ENCODE data around the gene IGDCC3.

The IGDCC3 gene

DNA sequence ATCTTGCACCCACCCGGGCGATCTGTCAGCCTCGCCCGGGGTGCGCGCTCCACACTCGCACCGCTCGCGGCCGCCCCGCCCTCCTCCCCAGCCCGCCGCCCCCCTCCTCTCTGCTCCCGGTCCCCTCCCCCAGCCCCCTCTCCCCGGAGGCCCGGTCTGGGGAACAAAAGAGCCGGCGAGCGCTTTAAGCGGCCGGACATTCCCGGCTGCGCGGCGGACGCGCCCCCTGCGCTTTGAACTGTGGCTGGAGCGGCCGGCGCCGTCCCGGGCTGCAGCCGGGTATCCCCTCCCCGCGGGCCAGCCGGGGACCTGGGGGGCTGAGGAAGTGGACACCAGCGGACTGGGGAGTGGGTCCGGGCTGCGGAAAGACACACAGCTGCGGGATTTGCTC is at the start of gene IGDCC3:
Gene IGDCC3 (minus strand): TSS at position 27 of the 391 bp plus-strand sequence. CDS start 214 bp downstream, outside the sequence.
- no peak for DNase-seq

DNA sequence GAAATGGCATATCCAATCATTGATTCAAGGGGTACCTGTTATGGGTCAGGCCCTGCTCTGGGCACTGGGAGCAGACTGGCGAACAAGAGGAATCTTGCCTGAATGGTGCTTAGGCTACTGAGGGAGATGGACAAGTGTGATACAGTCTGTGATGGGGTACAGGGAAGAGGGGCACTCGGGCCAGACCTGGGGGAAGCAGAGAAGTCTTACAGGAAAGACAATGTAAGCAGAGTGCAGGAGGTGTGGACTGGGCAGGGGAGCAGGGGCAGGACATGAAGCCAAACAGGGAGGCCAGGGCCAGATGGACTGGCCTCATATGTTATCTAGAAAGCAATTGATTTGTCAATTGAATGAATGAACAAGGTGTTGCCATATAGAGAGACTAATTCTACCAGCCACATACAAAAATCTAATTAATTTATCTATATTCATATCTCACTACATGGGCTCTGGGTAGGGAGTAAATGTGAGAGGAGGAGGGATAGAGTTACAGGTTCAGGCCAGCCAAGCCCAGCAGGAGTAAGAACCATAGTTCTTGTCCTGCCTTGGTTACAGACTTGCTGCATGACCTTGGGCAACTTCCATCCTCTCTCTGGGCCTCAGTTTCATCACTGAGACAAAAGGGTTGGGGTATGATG is 48.5 kb upstream of the IGDCC3 start:
- no peak for DNase-seq

- no peak for DNase-seq
Measured at GRCh38 chr15:65424683-65425082, 46.9 kb upstream of the IGDCC3 start.

GRCh38 chr15:65423976-65424679 is 46.3 kb upstream of the IGDCC3 start:
- DNase-seq: no peak

DNA sequence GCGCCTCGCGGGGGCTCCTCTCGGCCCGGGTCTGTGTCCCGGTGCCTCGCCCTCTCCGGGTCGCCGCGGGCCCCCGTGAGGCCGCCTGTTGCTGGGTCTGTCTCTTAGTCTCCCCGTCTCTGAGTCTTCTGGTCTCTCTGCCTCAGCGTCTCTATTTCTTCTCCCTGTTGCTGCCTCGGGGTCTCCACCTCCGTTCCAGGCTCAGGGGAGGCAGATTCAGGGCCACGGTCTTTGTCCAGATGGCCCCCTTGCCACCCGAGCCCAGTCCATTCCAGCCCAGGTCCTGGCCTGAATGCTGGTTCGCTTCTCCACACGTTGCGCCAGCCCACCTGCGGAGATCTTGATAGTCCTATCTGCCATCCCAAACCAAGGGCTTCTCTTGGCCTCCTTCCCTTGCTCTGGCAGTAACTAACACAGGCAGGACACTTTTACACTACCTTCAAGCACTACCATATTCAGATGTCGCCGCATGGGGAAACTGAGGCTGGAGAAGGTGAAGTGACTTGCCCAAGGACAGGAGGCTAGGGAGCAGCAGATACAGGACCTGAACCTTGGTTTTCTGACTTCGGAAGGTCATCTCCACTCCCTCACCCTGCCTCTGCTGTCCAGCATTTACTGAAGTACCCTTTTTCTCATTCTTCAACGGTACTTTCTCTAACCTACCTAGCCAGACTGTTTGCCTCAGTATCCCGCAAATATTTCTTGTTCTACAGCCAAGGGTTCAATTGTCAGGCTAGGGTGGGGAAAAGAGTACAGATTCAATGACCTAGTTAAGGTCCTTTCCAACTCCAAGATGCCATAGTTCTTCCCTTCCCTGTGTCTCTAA is 45.6 kb upstream of the IGDCC3 start:
- no peak for DNase-seq

DNA sequence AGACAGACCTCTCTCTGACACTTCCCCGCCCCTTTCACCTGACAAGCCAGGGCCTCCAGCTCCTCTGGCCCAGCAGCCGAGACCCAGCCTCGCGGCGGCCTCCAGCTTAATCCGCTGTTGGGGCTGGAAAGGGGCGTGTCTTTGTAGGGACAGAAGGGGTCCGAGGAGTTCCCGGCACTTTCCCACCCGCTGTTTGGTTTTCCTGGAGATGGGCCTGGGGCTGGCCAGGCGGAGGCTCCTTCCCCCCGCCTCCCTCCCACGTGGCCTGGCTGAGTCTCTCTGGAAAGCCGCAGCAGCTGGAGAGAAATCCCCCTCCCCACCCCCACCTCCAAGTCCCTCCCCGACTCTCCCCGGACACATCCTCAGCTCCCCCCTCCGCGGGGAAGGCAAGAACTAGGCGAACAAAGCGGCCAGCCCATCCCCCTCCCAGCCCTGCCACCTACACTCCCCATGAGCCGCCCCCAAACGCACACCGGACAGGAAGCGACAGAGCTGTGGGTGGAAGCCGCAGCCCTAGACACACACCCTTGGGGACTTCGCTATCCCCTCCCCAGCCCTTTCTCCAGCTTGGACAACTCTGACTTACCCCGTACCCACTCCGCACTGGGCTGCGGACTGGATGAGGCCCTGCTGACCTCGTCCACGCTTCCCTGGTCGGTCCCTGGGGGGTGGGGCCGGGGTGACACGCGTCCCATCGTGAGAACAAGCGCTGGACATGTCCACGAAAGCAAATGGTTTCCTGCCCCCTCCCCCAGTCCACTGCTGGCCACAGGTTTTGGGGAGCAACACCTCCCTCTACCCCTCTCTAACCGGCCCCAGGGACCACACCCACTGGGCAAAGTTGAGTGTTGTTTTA is 43.8 kb upstream of the IGDCC3 start:
- DNase-seq: no peak

DNA sequence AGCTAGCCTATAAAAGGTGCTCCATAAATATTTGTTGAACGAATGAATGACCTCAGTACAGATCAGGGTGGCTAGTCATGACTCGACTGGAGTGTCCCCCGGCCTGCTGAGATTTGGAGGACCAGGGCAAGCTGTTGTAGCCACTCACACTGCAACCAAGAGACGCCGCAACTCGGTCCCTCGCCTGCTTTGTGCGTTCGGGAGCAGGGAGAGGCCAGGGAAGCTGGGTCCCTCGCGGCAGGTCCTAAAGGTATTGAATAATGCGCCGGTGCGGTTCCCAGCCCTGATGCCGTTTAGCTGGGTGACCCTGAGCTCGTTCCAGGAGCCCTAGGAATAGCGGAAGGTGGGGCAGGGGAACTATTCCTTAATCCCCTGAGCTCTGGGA is 43.2 kb upstream of the IGDCC3 start:
- no peak for DNase-seq

GRCh38 chr15:65418596-65418995 is 40.8 kb upstream of the IGDCC3 start:
- DNase-seq: no peak

DNA sequence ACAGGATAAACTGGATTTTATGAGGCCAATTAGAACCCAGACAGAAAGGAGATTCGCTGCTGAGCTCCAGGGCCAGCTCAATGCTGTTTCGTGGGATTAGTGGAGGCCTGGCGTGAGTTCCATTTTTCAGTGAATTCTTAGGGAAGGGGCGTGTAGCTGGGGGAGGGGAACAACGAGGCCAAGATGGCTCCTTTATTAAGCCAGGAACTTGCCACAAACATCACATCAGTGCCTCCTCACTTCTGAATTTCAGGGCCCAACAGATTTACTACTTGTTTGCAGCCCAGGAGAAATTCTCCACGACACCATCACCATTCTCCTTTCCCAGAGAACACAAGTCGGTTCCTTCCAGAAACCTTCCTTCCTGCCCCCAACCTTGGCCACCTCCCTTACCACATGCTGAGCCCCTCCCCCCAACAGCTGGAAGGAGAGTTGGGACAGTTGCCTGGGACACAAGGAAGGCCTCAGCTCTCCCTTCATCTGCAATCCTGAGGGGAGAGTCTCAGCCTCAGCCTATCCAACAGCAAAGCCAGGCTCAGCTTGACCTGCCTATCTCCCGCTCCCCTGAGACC is 39.1 kb upstream of the IGDCC3 start:
- no peak for DNase-seq

DNA sequence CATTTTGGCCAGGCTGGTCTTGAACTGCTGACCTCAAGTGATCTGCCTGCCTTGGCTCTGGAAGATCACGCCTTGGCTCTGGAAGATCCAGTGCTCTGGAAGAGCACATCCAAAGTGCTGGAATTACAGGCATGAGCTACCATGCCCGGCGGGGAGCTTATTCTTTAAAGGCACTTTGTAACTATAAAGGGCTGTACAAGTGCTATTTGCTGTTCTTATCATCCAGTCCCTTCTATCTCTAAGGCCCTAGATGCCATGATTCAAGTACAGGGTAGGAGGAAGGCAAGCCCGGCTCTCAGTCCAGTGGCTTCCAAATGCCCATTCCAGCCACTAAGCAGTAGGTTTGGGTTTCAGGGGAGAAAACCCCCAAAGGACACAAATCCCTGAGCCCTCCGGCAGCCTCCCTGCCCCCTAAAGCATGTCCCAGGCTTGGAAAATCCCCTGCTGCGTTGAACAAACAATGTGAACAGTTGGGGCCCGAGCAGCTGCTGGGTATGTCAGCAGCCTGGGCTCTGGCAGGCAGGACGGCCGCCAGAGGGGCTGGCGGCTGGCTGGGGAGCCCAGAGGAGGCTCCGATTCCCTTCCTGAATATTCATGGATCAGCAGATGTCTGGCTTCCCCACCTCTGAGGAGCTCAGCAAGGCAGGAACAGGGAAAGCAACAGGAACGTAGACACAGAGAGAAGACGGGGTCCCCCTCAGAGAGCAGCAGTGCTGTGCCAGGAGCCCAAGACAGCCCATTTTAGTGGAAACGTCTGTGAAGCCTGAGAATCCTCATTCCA is 37.2 kb upstream of the IGDCC3 start:
- DNase-seq: peak; percentile 57

DNA sequence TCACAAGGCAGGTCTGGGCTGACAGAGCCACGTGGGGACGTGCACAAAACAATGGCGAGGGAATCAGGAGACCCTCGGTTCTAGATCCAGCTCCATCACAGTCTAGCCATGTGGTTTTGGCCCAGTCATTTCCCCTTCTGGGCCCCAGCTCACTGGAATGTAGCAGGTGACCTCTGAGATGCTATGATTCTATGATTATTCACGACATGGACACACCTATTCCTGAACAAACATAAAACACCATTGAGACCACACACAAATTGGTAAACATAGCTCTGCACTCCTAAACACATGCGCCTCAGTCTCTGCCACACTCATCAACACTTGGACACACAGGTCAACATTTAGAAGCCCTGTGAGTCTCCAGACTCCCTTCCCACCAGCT is 36.0 kb upstream of the IGDCC3 start:
- no peak for DNase-seq

DNA sequence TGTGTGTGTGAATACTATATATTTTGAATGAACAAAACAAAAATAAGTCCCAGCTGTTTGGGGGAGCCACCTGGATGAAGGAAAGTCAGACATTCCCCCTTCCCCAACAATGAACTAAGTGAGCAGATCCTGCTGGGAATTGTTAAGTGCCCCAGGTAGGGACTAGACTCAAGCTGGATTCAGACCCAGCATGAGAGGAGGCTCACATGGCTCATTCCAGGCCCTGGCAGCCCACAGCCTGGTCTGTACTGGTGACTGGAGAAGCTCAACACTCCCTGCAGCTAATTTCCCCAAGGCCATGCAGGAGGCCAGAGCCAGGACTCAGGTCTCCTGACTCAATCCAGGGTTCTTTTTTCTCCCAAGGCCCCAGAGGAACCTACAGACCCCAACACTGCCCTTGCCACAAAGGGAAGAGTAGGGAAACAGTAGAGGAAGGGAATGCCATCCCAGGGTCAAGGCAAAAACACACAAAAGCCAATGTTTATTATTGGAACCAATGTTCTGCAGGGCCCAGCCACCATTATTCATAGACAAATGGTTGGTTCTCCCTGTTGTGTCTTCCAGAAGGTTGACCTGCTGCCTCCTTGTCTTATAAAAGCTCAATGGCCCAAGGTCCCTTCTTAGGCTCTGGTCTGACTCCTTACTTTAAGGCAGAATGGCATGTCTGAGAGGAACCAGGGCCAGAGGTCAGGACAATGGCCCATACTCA is 35.4 kb upstream of the IGDCC3 start:
- DNase-seq: no peak

GRCh38 chr15:65412556-65412955 is 34.8 kb upstream of the IGDCC3 start:
- no peak for DNase-seq

GRCh38 chr15:65411465-65412071 is 33.8 kb upstream of the IGDCC3 start:
- DNase-seq: no peak

- DNase-seq: no peak
Measured at GRCh38 chr15:65410972-65411371, 33.2 kb upstream of the IGDCC3 start.

- DNase-seq: no peak
Measured at GRCh38 chr15:65410036-65410435, 32.2 kb upstream of the IGDCC3 start.

GRCh38 chr15:65409036-65409631 is 31.3 kb upstream of the IGDCC3 start:
- DNase-seq: no peak

DNA sequence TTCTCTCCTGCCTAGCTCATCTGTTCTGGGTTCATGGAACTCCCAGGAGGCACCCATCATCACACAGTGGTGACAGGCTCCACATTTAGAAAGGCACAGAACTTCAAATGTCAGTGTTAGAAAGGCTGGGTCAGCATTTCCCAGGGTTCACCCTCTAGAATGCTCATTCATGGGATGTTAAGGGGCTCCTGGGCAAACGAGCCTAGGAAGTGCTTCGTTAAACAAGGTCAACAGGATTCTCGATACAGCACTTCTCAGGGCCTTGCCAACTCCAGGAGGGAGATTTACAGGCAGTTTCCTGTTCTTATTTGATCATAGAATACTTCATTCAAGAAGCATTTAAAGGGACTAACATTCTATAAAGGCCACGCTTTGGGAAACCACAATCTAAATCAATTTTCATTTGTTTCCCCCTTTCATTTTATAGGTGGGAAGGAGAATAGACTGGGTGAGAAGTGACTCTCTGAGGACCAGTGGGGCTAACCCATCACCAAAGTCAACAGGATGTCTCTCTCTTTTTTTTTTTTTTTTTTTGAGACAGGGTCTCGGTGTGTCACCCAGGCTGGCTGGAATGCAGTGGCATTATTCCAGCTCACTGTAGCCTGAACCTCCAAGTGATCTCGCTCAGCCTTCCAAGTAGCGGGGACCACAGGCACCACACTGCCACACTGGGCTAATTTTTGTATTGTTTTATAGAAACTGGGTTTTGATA is 30.7 kb upstream of the IGDCC3 start:
- DNase-seq: no peak

- no peak for DNase-seq
Measured at GRCh38 chr15:65406424-65407000, 28.7 kb upstream of the IGDCC3 start.
